Gastroesophageal sphincter (tissue), 4 donors: ENCODE results near the gene OR10H1. TPM values are rescaled to one million over a fixed set of nuclear protein-coding genes. Genes with fewer than 3 reads are reported as not detected.
"Not testable (repeated sequence)": the region's sequence is repeated elsewhere in the genome, so short reads cannot be mapped to it uniquely, and the experiment has no call there.

Experiments
- ATAC-seq: fragments of 150-250 bp; one replicate; pipeline ENCODE4 v1.9.1; 2016; ENCODE audit warnings: mild to moderate bottlenecking, moderate library complexity
- H3K27ac ChIP-seq, 4 donors: fragments of 200-600 bp; sonication (generic) in 3 of 4; 1 replicate in 3 of 4; 2 replicates in 1 of 4; pipeline ENCODE4 v1.5.1; 2016 to 2019
- H3K27me3 ChIP-seq: fragments of 200-600 bp; sonication (generic); one replicate; pipeline ENCODE4 v1.5.1; 2019
- H3K36me3 ChIP-seq, 2 donors: fragments of 200-600 bp; sonication (generic); one replicate each; pipeline ENCODE4 v1.5.1; 2019; ENCODE audit warnings: control low read depth in 1 of 2
- H3K4me1 ChIP-seq, 3 donors: fragments of 200-600 bp; sonication (generic); 1 replicate in 2 of 3; 2 replicates in 1 of 3; pipeline ENCODE4 v1.5.1; 2016 to 2019; ENCODE audit warnings: control low read depth in 2 of 3
- H3K4me3 ChIP-seq, 2 donors: fragments of 200-600 bp; sonication (generic); one replicate each; pipeline ENCODE4 v1.5.1; 2019; ENCODE audit warnings: mild to moderate bottlenecking in 1 of 2, moderate library complexity in 1 of 2
- H3K9me3 ChIP-seq, 3 donors: fragments of 200-600 bp; sonication (generic); one replicate each; pipeline ENCODE4 v1.5.1; 2017 to 2019; ENCODE audit warnings: control low read depth in 2 of 3
- EP300 ChIP-seq: sonication (generic); formaldehyde crosslinking; IDR thresholded peaks from one replicate; pipeline ENCODE4 v1.6.1; 2017; ENCODE audit warnings: antibody characterized with exemption, mild to moderate bottlenecking
- POLR2A ChIP-seq, 2 donors: fragments of 450-650 bp; IDR thresholded peaks; one replicate each; pipeline ENCODE4 v1.6.1; 2017; ENCODE audit warnings: antibody characterized with exemption in 2 of 2, mild to moderate bottlenecking in 2 of 2, moderate library complexity in 1 of 2
- POLR2AphosphoS5 ChIP-seq: sonication (generic); formaldehyde crosslinking; IDR thresholded peaks from one replicate; pipeline ENCODE4 v1.6.1; 2017; ENCODE audit warnings: antibody characterized with exemption
- WGBS, 2 donors: methylation state at CpG; one replicate each; pipeline ENCODE4 v1.1.5; 2018; ENCODE audit warnings: low coverage in 1 of 2; 5-methylcytosine and 5-hydroxymethylcytosine counted together
- total RNA-seq, 4 donors: library from RNA; depleted of rRNA; stranded (reverse); fragments of >200 nt; gene quantifications; one replicate each; pipeline ENCODE4 v1.1.0, GENCODE V29; 2016
- TF ChIP-seq, protein P1 (sequence below), 4 experiments: fragments of 200-600 bp in 2 of 4; fragments of 450-650 bp in 2 of 4; sonication (generic) in 1 of 4; IDR thresholded peaks; one replicate each; pipeline ENCODE4 v1.5.1; 2017 to 2019; ENCODE audit warnings: antibody characterized with exemption in 4 of 4, mild to moderate bottlenecking in 2 of 4, moderate library complexity in 2 of 4

The OR10H1 gene
- total RNA-seq, 4 donors from 2014 or later, result not detected

DNA sequence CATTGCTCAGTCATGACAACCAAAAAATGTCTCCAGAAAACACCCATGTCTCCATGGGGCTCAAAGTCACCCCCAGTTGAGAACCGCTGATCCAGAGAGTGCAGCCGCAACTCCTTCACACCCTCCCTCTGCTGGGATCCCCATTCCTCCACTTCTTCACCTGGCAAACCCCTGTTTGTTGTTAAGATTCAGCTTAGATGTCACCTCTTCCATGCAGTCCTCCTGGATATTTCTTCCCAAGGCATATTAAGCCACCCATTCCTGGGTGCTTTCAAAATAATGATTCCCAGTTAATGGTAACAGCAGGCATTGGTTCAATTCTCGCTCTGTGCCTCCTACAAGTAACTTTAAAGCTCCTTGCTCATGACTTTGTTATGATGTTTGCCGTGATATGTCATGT is 4.0 kb downstream of the OR10H1 start:
- Histone ChIP-seq H3K27me3 (peaks cover 58% of the 10 kb centered on the region), H3K9me3 (no peaks in the 10 kb centered on the region), H3K4me3 (no peak overlapping the region), H3K4me1 (no peaks in the 10 kb centered on the region), H3K27ac (no peak overlapping the region), H3K36me3 (no peaks in the 10 kb centered on the region)
- 73 to 100% methylated on average over 1 to 4 of the region's 4 CpGs for WGBS, 2 donors
- TF ChIP-seq POLR2AphosphoS5 (no peak), POLR2A (IDR thresholded peaks at IDR 0.05) (no peak), EP300 (no peak)
- TF ChIP-seq, protein P1, sequence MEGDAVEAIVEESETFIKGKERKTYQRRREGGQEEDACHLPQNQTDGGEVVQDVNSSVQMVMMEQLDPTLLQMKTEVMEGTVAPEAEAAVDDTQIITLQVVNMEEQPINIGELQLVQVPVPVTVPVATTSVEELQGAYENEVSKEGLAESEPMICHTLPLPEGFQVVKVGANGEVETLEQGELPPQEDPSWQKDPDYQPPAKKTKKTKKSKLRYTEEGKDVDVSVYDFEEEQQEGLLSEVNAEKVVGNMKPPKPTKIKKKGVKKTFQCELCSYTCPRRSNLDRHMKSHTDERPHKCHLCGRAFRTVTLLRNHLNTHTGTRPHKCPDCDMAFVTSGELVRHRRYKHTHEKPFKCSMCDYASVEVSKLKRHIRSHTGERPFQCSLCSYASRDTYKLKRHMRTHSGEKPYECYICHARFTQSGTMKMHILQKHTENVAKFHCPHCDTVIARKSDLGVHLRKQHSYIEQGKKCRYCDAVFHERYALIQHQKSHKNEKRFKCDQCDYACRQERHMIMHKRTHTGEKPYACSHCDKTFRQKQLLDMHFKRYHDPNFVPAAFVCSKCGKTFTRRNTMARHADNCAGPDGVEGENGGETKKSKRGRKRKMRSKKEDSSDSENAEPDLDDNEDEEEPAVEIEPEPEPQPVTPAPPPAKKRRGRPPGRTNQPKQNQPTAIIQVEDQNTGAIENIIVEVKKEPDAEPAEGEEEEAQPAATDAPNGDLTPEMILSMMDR (IDR thresholded peaks at IDR 0.05), result no peak
- ATAC-seq, result no peak

DNA sequence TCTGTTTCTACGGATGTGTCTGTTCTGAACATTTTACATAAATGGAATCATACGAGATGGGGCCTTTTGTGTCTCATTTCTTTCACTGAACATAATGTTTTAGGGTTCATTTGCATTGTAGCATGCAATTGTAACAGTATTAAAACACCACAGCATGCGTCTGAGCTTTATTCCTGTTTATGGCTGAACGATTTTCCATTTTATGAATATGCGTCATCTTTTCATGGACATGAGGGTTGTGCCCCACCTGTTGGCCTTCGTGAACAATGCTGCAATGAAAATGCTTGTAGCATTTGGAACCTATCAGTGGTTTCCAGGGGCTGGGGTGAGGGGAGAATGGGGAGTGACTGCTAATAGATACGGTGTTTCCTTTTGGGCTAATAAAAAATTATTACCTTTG is 5.1 kb downstream of the OR10H1 start:
- 6 to 19% methylated on average over 7 of the region's 7 CpGs for WGBS, 2 donors
- no peaks in the 10 kb centered on the region for H3K9me3 ChIP-seq
- TF ChIP-seq, protein P1 (IDR thresholded peaks at IDR 0.05), result peak in 3 of 4 experiments; percentile 45 to 59 (median 45)
- TF ChIP-seq EP300, result no peak
- no peaks in the 10 kb centered on the region for H3K36me3 ChIP-seq
- no peak overlapping the region for H3K27ac ChIP-seq
- H3K4me1 ChIP-seq, result no peaks in the 10 kb centered on the region
- H3K27me3 ChIP-seq, result peaks cover 46% of the 10 kb centered on the region
- ATAC-seq, result no peak
- H3K4me3 ChIP-seq, result no peak overlapping the region

DNA sequence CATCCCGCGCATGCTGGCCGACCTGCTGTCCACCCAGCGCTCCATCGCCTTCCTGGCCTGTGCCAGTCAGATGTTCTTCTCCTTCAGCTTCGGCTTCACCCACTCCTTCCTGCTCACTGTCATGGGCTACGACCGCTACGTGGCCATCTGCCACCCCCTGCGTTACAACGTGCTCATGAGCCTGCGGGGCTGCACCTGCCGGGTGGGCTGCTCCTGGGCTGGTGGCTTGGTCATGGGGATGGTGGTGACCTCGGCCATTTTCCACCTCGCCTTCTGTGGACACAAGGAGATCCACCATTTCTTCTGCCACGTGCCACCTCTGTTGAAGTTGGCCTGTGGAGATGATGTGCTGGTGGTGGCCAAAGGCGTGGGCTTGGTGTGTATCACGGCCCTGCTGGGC is 21.2 kb downstream of the OR10H1 start:
- ATAC-seq, H3K4me3 ChIP-seq, H3K9me3 ChIP-seq, H3K36me3 ChIP-seq, H3K27ac ChIP-seq, H3K4me1 ChIP-seq: not testable (repeated sequence)
- peaks cover 25% of the 10 kb centered on the region for H3K27me3 ChIP-seq
- WGBS, 2 donors, result 94 to 97% methylated on average over 5 to 8 of the region's 18 CpGs

DNA sequence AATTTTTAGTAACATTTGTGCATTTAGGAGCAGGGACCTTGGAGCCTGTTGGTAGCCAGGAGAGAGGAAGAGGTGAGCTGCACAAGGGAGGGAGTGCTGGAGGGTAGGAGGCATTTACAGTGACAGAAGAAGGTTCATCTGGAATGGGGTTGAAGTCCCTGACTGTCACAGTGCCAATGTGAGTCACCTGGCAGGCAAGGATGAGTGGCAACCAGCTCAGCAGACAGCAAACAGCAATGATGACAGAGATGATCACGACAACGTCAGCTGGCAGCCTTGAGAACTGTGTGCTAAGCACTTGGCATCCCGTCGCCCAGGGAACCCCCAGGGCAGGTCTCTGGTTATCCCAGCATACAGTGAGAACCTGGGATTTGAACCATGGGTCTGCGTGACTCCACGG is 25.4 kb downstream of the OR10H1 start:
- H3K27me3 ChIP-seq, result peaks cover 34% of the 10 kb centered on the region
- ATAC-seq, result no peak
- no peaks in the 10 kb centered on the region for H3K4me1 ChIP-seq
- no peaks in the 10 kb centered on the region for H3K36me3 ChIP-seq
- H3K27ac ChIP-seq, result no peak overlapping the region
- H3K4me3 ChIP-seq, result no peak overlapping the region
- TF ChIP-seq POLR2A (IDR thresholded peaks at IDR 0.05), result no peak
- TF ChIP-seq, protein P1 (IDR thresholded peaks at IDR 0.05), result no peak
- TF ChIP-seq EP300, result no peak
- TF ChIP-seq POLR2AphosphoS5, result no peak
- 72% methylated on average over 4 of the region's 6 CpGs; no CpG with 5 or more reads in 1 of the 2 donors for WGBS, 2 donors
- H3K9me3 ChIP-seq, result no peaks in the 10 kb centered on the region

DNA sequence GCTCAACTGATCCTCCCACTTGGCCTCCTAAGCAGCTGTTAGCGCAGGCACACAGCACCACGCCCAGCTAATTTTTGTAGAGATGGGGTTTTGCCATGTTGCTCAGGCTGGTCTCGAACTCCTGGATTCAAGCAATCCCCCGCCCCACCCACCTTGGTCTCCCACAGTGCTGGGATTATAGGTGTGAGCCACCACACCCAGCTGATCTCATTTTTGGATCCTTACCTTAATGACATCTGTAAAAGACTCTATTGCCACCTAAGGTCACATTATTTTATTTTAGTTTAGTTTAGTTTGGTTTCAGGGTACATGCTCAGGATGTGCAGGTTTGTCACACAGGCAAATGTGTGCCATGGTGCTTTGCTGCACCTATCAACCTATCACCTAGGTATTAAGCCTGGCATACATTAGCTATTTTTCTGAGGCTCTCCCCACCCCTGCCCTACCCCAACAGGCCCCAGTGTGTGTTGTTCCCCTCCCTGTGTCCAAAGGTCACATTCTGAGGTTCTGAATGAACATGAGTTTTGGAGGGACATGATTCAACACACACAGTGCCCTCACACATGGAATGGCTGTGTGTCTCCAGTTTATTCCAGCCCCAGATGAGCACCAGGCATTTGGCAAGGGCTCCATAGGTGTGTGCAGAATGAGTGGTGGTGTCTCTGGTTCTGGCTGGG is 26.7 kb downstream of the OR10H1 start:
- no peak for ATAC-seq
- no peak for TF ChIP-seq EP300
- Histone ChIP-seq H3K4me1 (no peaks in the 10 kb centered on the region), H3K27ac (no peak overlapping the region), H3K4me3 (no peak overlapping the region), H3K36me3 (no peaks in the 10 kb centered on the region), H3K9me3 (no peaks in the 10 kb centered on the region), H3K27me3 (peaks cover 34% of the 10 kb centered on the region)
- WGBS, 2 donors, result 57 to 85% methylated on average over 2 to 4 of the region's 4 CpGs

DNA sequence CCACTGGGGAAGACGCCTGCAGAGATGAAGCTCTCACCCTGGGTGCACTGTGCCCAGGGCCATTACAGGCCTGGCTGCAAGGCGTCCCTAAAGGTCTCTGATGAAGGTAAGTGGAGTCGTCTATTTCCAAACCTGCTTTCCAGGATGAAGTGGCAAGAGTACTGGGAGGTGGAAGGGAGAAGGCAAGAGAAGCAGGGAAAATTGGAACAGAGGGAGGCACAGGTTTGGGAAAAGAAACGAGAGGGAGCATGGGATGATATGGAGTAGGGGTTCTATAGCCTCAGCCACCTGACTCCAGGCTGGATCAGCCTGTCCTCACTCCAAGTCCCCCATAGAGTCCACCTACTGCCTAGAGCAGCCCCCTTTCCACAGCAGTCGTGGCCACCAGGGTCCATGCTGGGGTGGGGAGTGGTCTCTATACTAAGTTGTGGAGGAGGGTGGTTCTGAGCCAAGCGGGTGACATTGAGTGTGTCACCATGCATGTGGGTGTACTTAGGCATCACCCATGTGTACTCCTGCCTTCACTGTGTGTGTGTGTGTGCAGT is 27.8 kb downstream of the OR10H1 start, which contains the start of gene OR10H5:
Gene OR10H5, plus strand, starts transcription at position 51 of the 545 bp plus-strand sequence. CDS start 6,388 bp downstream, outside the sequence.
- Histone ChIP-seq H3K36me3 (no peaks in the 10 kb centered on the region), H3K27me3 (peaks cover 34% of the 10 kb centered on the region)
- no peak for TF ChIP-seq EP300
- TF ChIP-seq POLR2AphosphoS5, result no peak
- TF ChIP-seq, protein P1 (IDR thresholded peaks at IDR 0.05), result no peak
- no peak for TF ChIP-seq POLR2A (IDR thresholded peaks at IDR 0.05)

DNA sequence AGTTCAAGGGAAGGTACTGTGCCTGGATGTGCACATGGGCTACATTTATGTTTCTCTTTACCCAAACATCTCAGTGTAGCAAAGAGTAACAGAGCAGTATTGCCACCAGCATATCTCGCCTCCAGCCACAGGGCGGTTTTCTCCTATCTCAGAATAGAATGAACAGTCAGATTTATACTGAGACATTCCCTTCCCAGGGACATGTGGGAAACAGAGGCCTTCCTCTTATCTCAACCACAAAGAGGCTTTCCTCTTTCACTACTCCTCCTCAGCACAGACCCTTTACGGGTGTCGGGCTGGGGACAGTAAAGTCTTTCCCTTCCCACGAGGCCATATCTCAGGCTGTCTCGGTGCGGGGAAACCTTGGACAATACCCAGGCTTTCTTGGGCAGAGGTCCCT is 32.6 kb downstream of the OR10H1 start:
- WGBS, 2 donors, result 68% methylated on average over 4 of the region's 7 CpGs; no CpG with 5 or more reads in 1 of the 2 donors
- H3K4me3 ChIP-seq, H3K27me3 ChIP-seq, H3K9me3 ChIP-seq, H3K27ac ChIP-seq, H3K36me3 ChIP-seq, ATAC-seq: not testable (repeated sequence)
- peaks cover 6 to 27% (median 16%) of the 10 kb centered on the region in 3 donors for H3K4me1 ChIP-seq

More for the DNA sequence above, 27.8 kb downstream of the OR10H1 start, which contains the start of gene OR10H5:
- 43% methylated on average over 2 of the region's 6 CpGs; no CpG with 5 or more reads in 1 of the 2 donors for WGBS, 2 donors
- no peak within 1 kb of the TSS for H3K4me3 ChIP-seq
- H3K4me1 ChIP-seq, result no peaks in the 10 kb centered on the region
- H3K27ac ChIP-seq, result no peak within 1 kb of the TSS
- no peaks in the 10 kb centered on the region for H3K9me3 ChIP-seq
- no peak for ATAC-seq
